NCI-H526 (cell line): ENCODE measurements around the gene PRKCB.

Experiments used
- DNase-seq, 2 experiments: peaks; one replicate each; lab custom pipeline; 2025; lab: John Stamatoyannopoulos, UW

Gene PRKCB

DNA sequence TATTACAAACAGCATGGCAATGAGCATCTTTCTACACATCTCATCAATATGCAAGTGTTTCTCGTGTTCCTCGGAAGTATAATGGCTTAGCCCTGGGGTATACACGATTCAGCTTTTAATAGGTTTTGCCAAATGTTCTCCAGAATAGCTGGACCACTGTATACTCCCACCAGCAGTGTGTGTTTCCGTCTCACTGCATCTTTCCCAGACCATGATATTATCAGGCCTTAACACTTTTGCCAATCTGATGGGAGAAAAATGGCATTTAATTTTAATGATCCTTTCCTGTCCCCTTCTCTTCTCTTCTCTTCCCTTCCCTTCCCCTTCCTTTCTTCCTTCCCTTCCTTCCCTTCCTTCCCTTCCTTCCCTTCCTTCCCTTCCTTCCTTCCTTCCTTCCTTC lies 30.8 kb downstream of the PRKCB start:
- no peak for DNase-seq

DNA sequence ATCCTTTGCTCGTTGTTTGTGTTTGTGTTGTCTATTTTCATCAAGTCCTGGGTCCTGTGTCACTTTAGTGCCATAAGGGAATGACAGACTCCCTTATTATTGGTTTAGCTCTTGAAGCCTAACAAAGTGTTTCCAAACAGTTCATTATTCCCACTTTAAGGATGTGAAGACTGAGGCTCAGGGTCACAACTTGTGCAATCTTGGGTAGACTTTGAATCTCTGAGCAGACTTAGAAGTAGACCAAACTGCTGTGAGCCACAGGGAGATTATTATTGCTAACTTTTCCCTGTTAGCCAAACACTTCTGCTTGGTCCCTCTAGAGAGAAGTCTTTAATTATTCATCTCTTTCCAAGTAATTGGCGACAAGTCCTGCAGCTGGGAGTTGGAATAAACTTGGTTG lies 31.8 kb downstream of the PRKCB start:
- no peak for DNase-seq

GRCh38 chr16:23868136-23868535 lies 32.4 kb downstream of the PRKCB start:
- DNase-seq: no peak

DNA sequence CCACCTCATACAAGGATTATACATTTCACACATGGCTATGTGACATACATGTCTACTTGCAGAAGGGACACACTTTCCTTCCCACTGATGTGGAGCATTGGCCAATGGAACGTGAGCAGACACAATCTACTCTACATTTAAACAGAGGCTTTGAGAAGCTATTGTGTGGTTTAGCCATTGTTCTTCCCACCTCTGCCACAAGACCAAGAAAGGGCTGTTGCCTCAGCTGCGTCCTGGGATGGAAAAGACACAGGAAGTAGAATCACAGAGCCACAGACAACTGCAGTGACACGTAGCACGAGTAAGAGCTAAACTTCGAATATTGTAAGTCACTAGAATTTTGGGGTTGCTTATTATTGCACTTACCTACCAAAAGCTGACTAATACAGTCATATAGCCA lies 33.3 kb downstream of the PRKCB start:
- no peak for DNase-seq

GRCh38 chr16:23871924-23872323 lies 36.1 kb downstream of the PRKCB start:
- no peak for DNase-seq

GRCh38 chr16:23874613-23875294 lies 39.0 kb downstream of the PRKCB start:
- no peak for DNase-seq

DNA sequence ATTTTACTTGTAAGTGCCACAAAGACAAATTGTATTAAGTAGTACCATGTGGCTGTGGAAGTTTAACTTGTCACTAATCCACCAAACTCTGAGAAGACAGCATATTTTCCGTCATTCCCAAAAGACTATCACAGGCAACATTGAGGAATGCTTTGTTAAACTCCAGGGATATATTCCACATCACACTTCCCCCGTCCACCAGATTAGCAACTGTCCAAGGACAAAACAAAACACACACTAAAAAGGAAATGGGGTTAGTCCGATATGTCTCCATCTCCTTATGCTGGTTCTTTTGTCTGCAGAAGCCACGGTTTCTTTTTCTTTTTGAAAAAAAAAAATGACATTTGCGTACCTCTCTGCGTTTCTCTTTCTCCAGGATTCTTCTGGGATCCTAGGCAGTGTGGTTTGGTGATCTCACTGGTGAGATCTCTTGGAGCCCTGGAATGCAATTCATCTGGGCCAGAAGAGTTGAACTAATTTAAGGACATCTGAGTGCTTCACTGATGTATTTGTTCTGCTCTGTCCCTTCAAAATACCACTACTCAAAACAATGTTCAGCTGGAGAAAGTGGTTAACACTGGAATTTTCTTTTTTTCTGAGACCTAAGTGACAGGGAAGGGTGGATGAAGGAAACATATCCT lies 40.6 kb downstream of the PRKCB start:
- no peak for DNase-seq

DNA sequence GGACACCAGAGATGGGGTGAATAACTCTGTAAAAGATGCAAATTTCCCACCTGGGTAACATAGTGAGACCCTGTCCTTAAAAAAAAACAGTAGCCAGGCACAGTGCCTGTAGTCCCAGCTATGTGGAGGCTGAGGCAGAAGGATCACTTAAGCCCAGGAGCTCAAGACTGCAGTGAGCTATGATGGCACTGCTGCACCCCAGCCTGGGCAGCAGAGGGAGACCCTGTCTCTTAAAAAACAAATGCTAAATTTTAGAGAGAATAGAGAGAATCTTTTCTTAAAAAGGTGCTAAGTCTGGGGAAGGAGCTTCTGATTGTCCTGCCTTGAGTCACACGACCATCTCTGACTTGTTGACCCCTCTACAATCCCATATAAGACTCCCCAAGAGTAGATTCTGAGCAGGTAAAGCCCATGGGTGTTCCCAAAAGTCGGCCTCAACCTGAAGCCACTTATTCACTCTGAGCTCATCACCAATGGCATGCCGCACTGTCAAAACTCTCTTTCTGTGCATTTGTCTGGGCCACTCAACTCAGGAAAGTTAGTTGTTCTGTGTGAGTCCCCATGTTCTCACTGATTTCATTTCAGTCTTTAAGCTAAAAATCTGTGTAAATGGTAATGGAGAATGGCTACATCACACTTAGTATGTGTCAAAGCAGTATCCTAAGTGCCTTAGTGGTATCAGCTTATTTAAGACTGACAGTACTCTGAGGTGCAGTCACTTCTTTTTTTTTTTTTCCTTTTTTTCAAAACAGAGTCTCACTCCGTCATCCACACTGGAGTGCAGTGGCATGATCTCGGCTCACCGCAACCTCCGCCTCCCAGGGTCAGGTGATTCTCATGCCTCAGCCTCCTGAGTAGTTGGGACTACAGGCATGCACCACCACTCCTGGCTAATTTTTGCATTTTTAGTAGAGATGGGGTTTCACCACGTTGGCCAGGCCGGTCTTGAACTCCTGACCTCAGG lies 41.6 kb downstream of the PRKCB start:
- no peak for DNase-seq

- DNase-seq: no peak
Measured at GRCh38 chr16:23879735-23880373, 44.1 kb downstream of the PRKCB start.

DNA sequence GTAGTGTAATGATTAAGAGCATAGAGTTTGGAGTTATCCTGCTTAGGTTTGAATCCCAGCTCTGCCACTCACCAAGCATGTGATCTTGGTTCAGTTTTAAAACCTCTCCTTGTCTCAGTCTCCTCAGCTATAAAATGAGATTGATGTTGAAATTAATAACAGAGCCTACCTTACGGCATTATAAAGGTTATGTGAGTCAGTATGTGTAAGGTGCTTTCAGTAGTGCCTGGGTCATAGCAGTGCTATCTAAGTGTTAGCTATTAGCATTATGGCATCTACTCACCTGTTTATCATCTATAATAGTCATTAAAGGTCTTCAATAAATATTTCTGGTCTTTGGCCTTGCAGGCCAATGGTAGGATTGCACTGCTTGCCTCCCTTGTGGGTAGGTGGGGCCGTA lies 53.4 kb downstream of the PRKCB start:
- no peak for DNase-seq

- DNase-seq: no peak
Measured at GRCh38 chr16:23893986-23894385, 58.2 kb downstream of the PRKCB start.

- DNase-seq: no peak
Measured at GRCh38 chr16:23895052-23895451, 59.3 kb downstream of the PRKCB start.

DNA sequence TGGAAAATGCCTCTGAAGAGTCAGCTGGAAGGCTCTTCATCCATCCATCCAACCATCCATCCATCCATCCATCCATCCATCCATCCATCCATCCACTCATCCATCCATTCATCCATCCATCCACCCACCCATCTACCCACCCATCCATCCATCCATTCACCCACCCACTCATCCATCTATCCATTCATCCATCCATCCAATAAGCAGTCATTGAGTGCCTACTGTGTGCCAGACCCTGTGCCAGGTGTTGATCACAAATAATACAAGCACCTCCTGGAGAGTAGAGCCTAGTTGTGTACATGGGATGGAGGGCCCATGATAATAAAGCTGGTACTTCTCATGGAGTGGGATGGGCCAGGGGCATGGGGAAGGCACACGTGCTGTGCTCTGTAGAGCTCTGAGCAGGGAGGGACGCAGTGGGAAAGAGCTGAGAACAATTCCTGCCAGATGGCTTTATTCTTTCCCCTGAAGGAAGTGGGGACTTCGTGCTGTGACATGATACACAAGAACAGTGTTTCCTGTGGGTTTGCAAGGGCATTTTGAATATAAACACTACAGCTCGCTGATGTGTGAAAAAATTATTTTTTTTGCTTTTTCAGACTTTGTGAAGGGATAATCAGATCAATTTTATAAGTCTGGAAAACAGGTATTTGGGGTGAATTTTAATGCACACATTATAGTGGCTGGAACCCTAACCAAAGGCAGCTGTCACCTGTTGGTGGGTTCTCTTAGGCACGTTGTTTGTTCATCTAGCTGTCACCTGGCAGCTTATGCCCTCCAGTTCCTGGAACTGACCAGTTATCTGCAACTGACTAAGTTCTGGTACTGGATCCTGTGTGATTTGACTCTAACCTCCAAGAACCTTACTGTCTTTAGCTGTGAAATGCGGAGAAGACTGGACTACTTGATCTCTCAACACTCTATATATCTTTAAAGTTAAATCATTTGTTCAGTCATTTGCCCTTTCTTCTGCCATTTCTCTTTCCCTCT lies 61.3 kb downstream of the PRKCB start:
- no peak for DNase-seq

- no peak for DNase-seq
Measured at GRCh38 chr16:23898682-23899430, 63.1 kb downstream of the PRKCB start.

- DNase-seq: no peak
Measured at GRCh38 chr16:23899869-23900268, 64.1 kb downstream of the PRKCB start.

- no peak for DNase-seq
Measured at GRCh38 chr16:23900480-23901177, 64.8 kb downstream of the PRKCB start.

GRCh38 chr16:23901178-23902033 lies 65.6 kb downstream of the PRKCB start:
- no peak for DNase-seq

DNA sequence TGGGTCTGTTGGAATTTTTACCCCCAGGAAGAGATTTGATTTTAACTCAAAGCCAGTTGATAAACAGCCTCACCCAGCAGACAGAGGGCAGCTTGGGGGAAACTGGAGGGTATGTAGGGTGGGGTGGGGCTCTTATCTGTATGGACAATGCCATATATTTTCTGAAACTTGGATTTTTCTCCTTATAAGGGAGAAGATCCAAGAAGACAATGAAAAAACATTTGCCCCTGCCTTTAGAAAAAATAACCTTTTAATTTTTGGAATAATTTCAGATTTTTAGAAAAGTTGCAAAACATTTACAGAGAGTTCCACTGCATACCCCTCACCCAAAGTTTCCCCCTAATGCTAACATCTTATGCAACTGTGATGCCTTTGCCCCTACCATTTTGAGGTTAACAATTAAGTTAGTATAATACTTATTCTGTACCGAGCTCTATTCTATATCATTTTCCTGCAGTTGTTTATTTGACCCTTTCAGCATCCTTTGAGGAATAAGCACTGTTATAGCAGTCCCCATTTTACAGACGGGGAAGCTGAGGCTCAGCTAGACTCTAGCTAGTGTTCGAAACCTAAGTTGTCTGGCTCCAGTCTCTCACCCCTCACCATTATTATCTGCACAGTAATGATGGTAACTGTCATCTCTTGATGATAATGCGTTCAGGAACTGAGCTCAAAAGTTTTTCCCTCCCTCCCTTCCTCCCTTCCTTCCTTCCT lies 66.4 kb downstream of the PRKCB start:
- DNase-seq: no peak
